ENCODE measurements around the gene CEACAM5.

The CEACAM5 gene

GRCh38 chr19:41720103-41720502 lies 11.7 kb downstream of the CEACAM5 start (continued):
- TF ChIP-seq, protein P1, sequence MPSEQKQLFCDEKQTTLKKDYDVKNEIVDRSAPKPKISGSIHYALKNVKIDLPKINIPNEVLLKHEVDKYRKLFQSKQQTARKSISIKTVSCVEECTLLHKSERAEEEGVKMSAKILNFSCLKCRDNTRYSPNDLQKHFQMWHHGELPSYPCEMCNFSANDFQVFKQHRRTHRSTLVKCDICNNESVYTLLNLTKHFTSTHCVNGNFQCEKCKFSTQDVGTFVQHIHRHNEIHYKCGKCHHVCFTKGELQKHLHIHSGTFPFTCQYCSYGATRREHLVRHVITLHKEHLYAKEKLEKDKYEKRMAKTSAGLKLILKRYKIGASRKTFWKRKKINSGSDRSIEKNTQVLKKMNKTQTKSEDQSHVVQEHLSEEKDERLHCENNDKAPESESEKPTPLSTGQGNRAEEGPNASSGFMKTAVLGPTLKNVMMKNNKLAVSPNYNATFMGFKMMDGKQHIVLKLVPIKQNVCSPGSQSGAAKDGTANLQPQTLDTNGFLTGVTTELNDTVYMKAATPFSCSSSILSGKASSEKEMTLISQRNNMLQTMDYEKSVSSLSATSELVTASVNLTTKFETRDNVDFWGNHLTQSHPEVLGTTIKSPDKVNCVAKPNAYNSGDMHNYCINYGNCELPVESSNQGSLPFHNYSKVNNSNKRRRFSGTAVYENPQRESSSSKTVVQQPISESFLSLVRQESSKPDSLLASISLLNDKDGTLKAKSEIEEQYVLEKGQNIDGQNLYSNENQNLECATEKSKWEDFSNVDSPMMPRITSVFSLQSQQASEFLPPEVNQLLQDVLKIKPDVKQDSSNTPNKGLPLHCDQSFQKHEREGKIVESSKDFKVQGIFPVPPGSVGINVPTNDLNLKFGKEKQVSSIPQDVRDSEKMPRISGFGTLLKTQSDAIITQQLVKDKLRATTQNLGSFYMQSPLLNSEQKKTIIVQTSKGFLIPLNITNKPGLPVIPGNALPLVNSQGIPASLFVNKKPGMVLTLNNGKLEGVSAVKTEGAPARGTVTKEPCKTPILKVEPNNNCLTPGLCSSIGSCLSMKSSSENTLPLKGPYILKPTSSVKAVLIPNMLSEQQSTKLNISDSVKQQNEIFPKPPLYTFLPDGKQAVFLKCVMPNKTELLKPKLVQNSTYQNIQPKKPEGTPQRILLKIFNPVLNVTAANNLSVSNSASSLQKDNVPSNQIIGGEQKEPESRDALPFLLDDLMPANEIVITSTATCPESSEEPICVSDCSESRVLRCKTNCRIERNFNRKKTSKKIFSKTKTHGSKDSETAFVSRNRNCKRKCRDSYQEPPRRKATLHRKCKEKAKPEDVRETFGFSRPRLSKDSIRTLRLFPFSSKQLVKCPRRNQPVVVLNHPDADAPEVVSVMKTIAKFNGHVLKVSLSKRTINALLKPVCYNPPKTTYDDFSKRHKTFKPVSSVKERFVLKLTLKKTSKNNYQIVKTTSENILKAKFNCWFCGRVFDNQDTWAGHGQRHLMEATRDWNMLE (tag by site-specific recombination; conservative IDR thresholded peaks at IDR 0.05; ENCODE audit: low read depth) = no peak
- no peak for TF ChIP-seq ZNF701 (tag by site-specific recombination; IDR thresholded peaks at IDR 0.05)
- no peak for TF ChIP-seq REPIN1 (tag by site-specific recombination; IDR thresholded peaks at IDR 0.05; ENCODE audit: low read depth)
- TF ChIP-seq ZNF19 (tag by site-specific recombination; IDR thresholded peaks at IDR 0.05; ENCODE audit: low read depth) = no peak
- no peak for TF ChIP-seq ZNF521 (tag by site-specific recombination; IDR thresholded peaks at IDR 0.05)
- no peak for TF ChIP-seq ZNF146 (tag by site-specific recombination; IDR thresholded peaks at IDR 0.05)

DNA sequence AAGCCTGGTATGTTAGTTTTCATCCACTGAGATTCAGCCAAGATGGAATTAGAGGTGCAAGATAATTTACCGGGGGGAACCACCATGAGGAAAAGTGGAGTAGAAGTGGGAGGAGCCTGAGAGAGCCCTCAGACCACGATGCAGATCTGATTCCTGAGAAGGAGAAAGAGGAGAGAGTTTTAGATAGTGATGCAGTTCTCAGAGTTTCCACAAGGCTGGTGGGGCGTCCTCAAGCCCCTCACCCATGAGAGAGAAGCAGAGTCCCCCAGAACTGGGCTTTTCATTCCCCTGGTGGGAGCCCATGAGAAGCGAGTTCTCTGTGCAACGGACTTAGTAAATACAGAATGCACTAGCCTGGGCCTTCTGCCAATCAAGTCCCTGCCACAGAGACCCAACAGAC lies 18.1 kb downstream of the CEACAM5 start:
- no peak for TF ChIP-seq HOXA7 (CRISPR knock-in tag; IDR thresholded peaks at IDR 0.05; ENCODE audit: borderline replicate concordance)
- no peak for TF ChIP-seq ZBTB10 (tag by site-specific recombination; IDR thresholded peaks at IDR 0.05)
- TF ChIP-seq ZNF112 (tag by site-specific recombination; IDR thresholded peaks at IDR 0.05) = no peak
- no peak for TF ChIP-seq ZNF132 (tag by site-specific recombination; IDR thresholded peaks at IDR 0.05; ENCODE audit: borderline replicate concordance)
- no peak for TF ChIP-seq ZNF561 (tag by site-specific recombination; IDR thresholded peaks at IDR 0.05; ENCODE audit: borderline replicate concordance)
- POLR2A ChIA-PET = no interaction called here
- CTCF ChIA-PET = interaction anchor here (0.5 to 6.0 kb wide), 9 partner anchors 10 to 1546 kb away, joined by 3 to 43 read pairs (median 5); no protein-coding TSS in a partner anchor
- Histone ChIP-seq H3K4me3 (ENCODE audit: low read depth, low read length) (no peak overlapping the region), H3K4me1 (ENCODE audit: control insufficient read depth, insufficient read depth, low read length) (no peaks in the 10 kb centered on the region), H3K27ac (ENCODE audit: extremely low read depth, low read depth, low read length) (no peak overlapping the region), H3K9me3 (ENCODE audit: control insufficient read depth, insufficient read depth, low read depth, low read length) (no peaks in the 10 kb centered on the region), H3K36me3 (ENCODE audit: control insufficient read depth in 2 of 2, insufficient read depth in 1 of 2, low read length in 2 of 2) (no peaks in the 10 kb centered on the region; a peak in 1 of 3 replicates)

- POLR2A ChIA-PET = no interaction called here
- CTCF ChIA-PET = interaction anchor here (1.5 to 5.3 kb wide), 3 partner anchors 20 to 42 kb away, joined by 5 to 49 read pairs (median 10); partner anchors contain the start of gene CEACAM6
These were observed 25.7 kb downstream of the CEACAM5 start for GRCh38 chr19:41734156-41734555.

More at GRCh38 chr19:41734156-41734555, 25.7 kb downstream of the CEACAM5 start:
- Histone ChIP-seq H3K4me3 (ENCODE audit: low read depth, low read length) (no peak overlapping the region), H3K36me3 (ENCODE audit: control insufficient read depth in 2 of 2, insufficient read depth in 1 of 2, low read length in 2 of 2) (no peaks in the 10 kb centered on the region; a peak in 1 of 3 replicates), H3K4me1 (ENCODE audit: control insufficient read depth, insufficient read depth, low read length) (no peaks in the 10 kb centered on the region), H3K27ac (ENCODE audit: extremely low read depth, low read depth, low read length) (no peak overlapping the region), H3K9me3 (ENCODE audit: control insufficient read depth, insufficient read depth, low read depth, low read length) (no peaks in the 10 kb centered on the region)
- TF ChIP-seq GLIS1 (tag by site-specific recombination; IDR thresholded peaks at IDR 0.05) (no peak), ZNF37A (tag by site-specific recombination; IDR thresholded peaks at IDR 0.05) (no peak), ZFP41 (tag by site-specific recombination; IDR thresholded peaks at IDR 0.05; ENCODE audit: borderline replicate concordance) (no peak), FEZF1 (tag by site-specific recombination; IDR thresholded peaks at IDR 0.05) (no peak), KLF7 (tag by site-specific recombination; IDR thresholded peaks at IDR 0.05; ENCODE audit: borderline replicate concordance) (no peak), ZNF433 (tag by site-specific recombination; IDR thresholded peaks at IDR 0.05; ENCODE audit: low read depth) (no peak), ZNF302 (tag by site-specific recombination; IDR thresholded peaks at IDR 0.05; ENCODE audit: low read depth) (no peak), ZNF571 (tag by site-specific recombination; IDR thresholded peaks at IDR 0.05) (no peak), ZNF366 (tag by site-specific recombination; conservative IDR thresholded peaks at IDR 0.05) (no peak), ZBTB7A (tag by site-specific recombination; IDR thresholded peaks at IDR 0.05; ENCODE audit: low read depth) (no peak), ZNF473 (tag by site-specific recombination; IDR thresholded peaks at IDR 0.05) (no peak), PBX3 (CRISPR knock-in tag; IDR thresholded peaks at IDR 0.05) (no peak), GLIS2 (tag by site-specific recombination; IDR thresholded peaks at IDR 0.05) (no peak), ZNF133 (tag by site-specific recombination; IDR thresholded peaks at IDR 0.05) (no peak)
- TF ChIP-seq, protein P2, sequence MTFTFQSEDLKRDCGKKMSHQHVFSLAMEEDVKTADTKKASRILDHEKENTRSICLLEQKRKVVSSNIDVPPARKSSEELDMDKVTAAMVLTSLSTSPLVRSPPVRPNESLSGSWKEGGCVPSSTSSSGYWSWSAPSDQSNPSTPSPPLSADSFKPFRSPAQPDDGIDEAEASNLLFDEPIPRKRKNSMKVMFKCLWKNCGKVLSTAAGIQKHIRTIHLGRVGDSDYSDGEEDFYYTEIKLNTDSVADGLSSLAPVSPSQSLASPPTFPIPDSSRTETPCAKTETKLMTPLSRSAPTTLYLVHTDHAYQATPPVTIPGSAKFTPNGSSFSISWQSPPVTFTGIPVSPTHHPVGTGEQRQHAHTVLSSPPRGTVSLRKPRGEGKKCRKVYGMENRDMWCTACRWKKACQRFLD (tag by site-specific recombination; IDR thresholded peaks at IDR 0.05) = no peak

All from HEK293 (cell line).